GM06990 (cell line): ENCODE results near the gene IL17F.

Experiments used
- DNase-seq: peaks from one replicate; pipeline ENCODE4 v3.0.0-alpha.2; 2011; ENCODE audit not compliant: insufficient read length; ENCODE audit errors: extremely low read depth
- H3K27me3 ChIP-seq: replicated peaks from 2 replicates; pipeline ENCODE4 v1.6.0; 2011; ENCODE audit warnings: low read length; ENCODE audit not compliant: control insufficient read depth, insufficient read depth
- H3K36me3 ChIP-seq: 2 replicates; pipeline ENCODE4 v1.5.1; 2011; ENCODE audit warnings: low read length; ENCODE audit not compliant: control insufficient read depth, insufficient read depth
- H3K4me3 ChIP-seq: replicated peaks from 2 replicates; pipeline ENCODE4 v1.5.1; 2011; ENCODE audit warnings: low read depth, mild to moderate bottlenecking, control low read depth, low read length
- TF ChIP-seq, protein P1 (sequence below): IDR thresholded peaks from 2 replicates; pipeline ENCODE4 v1.5.1; 2011; ENCODE audit warnings: low read length, control low read depth, mild to moderate bottlenecking, inconsistent platforms; ENCODE audit not compliant: insufficient read depth, poor library complexity, severe bottlenecking

IL17F gene

DNA sequence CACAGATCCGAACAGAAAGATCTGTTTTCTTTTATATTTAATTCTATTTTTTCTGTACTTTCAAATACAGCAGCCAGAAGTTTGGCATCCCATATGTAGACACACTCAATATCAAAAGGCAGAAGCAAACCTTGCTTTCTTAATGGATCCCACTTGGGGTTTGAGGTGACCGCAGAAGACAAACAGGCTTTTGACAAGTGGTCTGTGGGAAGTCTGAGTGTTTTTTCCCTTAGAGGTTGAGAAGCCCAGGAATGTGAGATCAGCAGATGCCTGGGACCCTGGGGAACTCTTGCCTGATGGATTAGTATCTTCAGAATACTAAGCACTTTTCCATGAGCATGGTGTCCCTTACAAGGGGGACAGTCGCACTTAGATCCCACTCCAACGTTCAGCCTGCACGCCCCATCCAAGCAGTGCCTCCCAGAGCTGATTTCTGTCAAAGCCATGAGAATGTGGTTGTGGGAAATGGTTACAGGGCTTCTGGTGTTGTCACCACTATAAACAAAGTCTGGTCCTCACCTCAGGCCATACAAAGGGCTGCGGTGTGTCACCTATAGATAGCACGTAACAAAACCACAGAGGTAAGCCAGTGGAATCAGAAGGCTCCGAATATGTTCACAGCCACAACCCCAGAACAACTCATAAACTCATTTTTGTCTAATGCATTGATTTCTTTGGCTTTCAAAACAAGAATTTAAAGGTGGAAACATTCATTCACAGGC, 12.7 kb downstream of the IL17F start:
- Histone ChIP-seq H3K36me3 (no peaks in the 10 kb centered on the region), H3K27me3 (no peaks in the 10 kb centered on the region), H3K4me3 (no peak overlapping the region)
- TF ChIP-seq, protein P1, sequence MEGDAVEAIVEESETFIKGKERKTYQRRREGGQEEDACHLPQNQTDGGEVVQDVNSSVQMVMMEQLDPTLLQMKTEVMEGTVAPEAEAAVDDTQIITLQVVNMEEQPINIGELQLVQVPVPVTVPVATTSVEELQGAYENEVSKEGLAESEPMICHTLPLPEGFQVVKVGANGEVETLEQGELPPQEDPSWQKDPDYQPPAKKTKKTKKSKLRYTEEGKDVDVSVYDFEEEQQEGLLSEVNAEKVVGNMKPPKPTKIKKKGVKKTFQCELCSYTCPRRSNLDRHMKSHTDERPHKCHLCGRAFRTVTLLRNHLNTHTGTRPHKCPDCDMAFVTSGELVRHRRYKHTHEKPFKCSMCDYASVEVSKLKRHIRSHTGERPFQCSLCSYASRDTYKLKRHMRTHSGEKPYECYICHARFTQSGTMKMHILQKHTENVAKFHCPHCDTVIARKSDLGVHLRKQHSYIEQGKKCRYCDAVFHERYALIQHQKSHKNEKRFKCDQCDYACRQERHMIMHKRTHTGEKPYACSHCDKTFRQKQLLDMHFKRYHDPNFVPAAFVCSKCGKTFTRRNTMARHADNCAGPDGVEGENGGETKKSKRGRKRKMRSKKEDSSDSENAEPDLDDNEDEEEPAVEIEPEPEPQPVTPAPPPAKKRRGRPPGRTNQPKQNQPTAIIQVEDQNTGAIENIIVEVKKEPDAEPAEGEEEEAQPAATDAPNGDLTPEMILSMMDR = no peak
- no peak for DNase-seq

DNA sequence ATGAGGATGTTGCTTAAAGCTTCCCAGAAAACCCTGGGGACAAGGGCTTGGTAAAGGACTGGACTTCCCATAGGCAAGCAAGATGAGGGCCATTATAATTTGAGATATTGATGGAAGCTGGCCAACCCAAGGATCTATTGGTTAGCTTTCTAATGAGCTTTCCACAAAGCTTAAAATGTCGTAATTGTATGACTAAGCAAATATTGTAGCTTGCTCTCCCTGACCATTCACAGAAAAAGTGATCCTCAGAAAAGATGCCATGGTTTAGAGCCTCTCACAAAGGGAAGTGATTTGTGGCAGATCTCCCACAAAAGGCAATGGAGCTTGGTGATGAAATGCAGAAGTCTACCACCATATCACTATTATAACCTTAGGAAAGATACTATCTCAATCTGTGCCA, 13.6 kb downstream of the IL17F start:
- TF ChIP-seq, protein P1 = no peak
- DNase-seq = no peak
- no peaks in the 10 kb centered on the region for H3K36me3 ChIP-seq
- H3K4me3 ChIP-seq = no peak overlapping the region
- no peaks in the 10 kb centered on the region for H3K27me3 ChIP-seq

GRCh38 chr6:52227495-52227894, 16.8 kb downstream of the IL17F start:
- Histone ChIP-seq H3K27me3 (no peaks in the 10 kb centered on the region), H3K4me3 (no peak overlapping the region), H3K36me3 (no peaks in the 10 kb centered on the region)
- TF ChIP-seq, protein P1 = no peak
- DNase-seq = peak; percentile 66

GRCh38 chr6:52221302-52221701, 23.0 kb downstream of the IL17F start:
- TF ChIP-seq, protein P1 = no peak
- Histone ChIP-seq H3K27me3 (no peaks in the 10 kb centered on the region), H3K4me3 (no peak overlapping the region), H3K36me3 (no peaks in the 10 kb centered on the region)
- DNase-seq = no peak

DNA sequence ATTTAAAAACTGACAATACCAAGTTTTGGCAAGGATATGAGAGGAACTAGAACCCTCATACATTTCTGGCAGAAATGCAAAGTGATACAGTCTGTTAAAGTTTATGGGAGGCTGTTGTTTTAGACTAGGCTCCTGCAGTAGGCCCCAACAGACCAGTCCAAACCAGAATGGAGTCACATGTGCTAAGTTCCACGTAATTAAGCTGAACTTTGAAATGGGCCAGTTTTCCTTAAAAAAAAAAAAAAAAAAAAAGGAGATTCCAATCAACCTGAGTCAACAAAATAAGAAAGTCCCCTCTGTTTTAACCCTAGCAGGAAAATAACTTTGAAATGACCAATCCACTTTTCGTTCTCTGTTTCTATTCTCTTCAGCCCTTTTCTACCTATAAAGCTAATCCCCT, 26.5 kb downstream of the IL17F start:
- Histone ChIP-seq H3K4me3 (no peak overlapping the region), H3K36me3 (no peaks in the 10 kb centered on the region), H3K27me3 (no peaks in the 10 kb centered on the region)
- TF ChIP-seq, protein P1 = no peak
- no peak for DNase-seq
